HepG2 (cell line): Measurements from ENCODE around the gene C1RL. TPM values are rescaled to one million over a fixed set of nuclear protein-coding genes. Genes with fewer than 3 reads are reported as not detected.

Source experiments
- ATAC-seq: fragments of 200-7000 bp; cut with Tn5 transposase; 3 replicates; pipeline ENCODE4 v1.9.1; 2020; ENCODE audit warnings: mild to moderate bottlenecking, moderate library complexity
- BruUV-seq: library from RNA; stranded (reverse); fragments of 400-500 nt; replicated peaks from 2 replicates; lab custom pipeline; 2021; lab: Mats Ljungman, UMichigan
- CTCF ChIA-PET: fragments of 300-600 bp; formaldehyde crosslinking; extraction: SDS; loops from one replicate; lab custom pipeline; 2021; ENCODE audit warnings: low total read pairs, inconsistent platforms, low intra/inter-chr PET ratio; lab: Yijun Ruan, JAX
- POLR2A ChIA-PET: fragments of 350-600 bp; sonication (Branson Sonifier 250); formaldehyde crosslinking; loops from one replicate; lab custom pipeline; 2020; ENCODE audit warnings: antibody characterized with exemption, inconsistent platforms; lab: Yijun Ruan, JAX
- DNase-seq: peaks from one replicate; pipeline ENCODE4 v3.0.0-alpha.2; 2015; ENCODE audit warnings: low spot score
- FAIRE-seq: peaks from 3 replicates; lab custom pipeline; 2011; peaks lifted over from hg19 to GRCh38; lab: Jason Lieb, UNC
- H2AFZ ChIP-seq: one replicate; pipeline ENCODE4 v1.6.1; 2011; ENCODE audit warnings: low read length, inconsistent platforms
- H3K27ac ChIP-seq: fragments of 300-600 bp; 3 replicates; pipeline ENCODE4 v1.8.0; 2011; ENCODE audit warnings: mixed run types, mild to moderate bottlenecking, mixed read lengths, low read length, inconsistent platforms; ENCODE audit not compliant: insufficient read depth; ENCODE audit errors: extremely low read length
- H3K27me3 ChIP-seq, 2 experiments: fragments of 200-600 bp in 1 of 2; 2 replicates in 1 of 2; 3 replicates in 1 of 2; pipeline versions ENCODE4 v1.6.0 to v1.8.0; 2011; ENCODE audit warnings: low read length in 2 of 2, mild to moderate bottlenecking in 2 of 2, moderate library complexity in 2 of 2, inconsistent platforms in 1 of 2; ENCODE audit not compliant: insufficient read depth in 2 of 2, control insufficient read depth in 1 of 2
- H3K36me3 ChIP-seq, 2 experiments: fragments of 200-600 bp in 1 of 2; replicated peaks in 1 of 2; 2 replicates in 1 of 2; 3 replicates in 1 of 2; pipeline versions ENCODE4 v1.5.1 to v1.8.0; 2011; ENCODE audit warnings: low read length in 2 of 2, inconsistent platforms in 1 of 2; ENCODE audit not compliant: insufficient read depth in 2 of 2, control insufficient read depth in 1 of 2
- H3K4me1 ChIP-seq: 2 replicates; pipeline ENCODE4 v1.5.1; 2012; ENCODE audit warnings: low read length, inconsistent platforms; ENCODE audit not compliant: insufficient read depth
- H3K4me2 ChIP-seq: 2 replicates; pipeline ENCODE4 v1.6.0; 2011; ENCODE audit warnings: low read depth, low read length, inconsistent platforms
- H3K4me3 ChIP-seq, 3 experiments: fragments of 200-600 bp in 1 of 3; sonication (generic), shearing (Covaris generic) in 1 of 3; replicated peaks in 1 of 3; 2 replicates each; pipeline ENCODE4 v1.5.1; 2011 to 2016; ENCODE audit warnings: low read length in 3 of 3, inconsistent platforms in 2 of 3, low read depth in 2 of 3, mild to moderate bottlenecking in 2 of 3, control low read depth in 1 of 3, mixed read lengths in 1 of 3; ENCODE audit not compliant: insufficient read depth in 1 of 3
- H3K79me2 ChIP-seq: one replicate; pipeline ENCODE4 v1.6.1; 2011; ENCODE audit warnings: low read length, inconsistent platforms; ENCODE audit not compliant: insufficient read depth
- H3K9ac ChIP-seq: 2 replicates; pipeline ENCODE4 v1.6.0; 2011; ENCODE audit warnings: mild to moderate bottlenecking, low read depth, low read length, inconsistent platforms; ENCODE audit not compliant: insufficient read depth
- H3K9me3 ChIP-seq: 2 replicates; pipeline ENCODE4 v1.5.1; 2012; ENCODE audit warnings: mild to moderate bottlenecking, low read length
- H4K20me1 ChIP-seq: 2 replicates; pipeline ENCODE4 v1.6.0; 2011; ENCODE audit warnings: inconsistent platforms, mild to moderate bottlenecking, low read length, moderate library complexity; ENCODE audit not compliant: insufficient read depth
- AGO1 ChIP-seq: fragments of 200-400 bp; formaldehyde crosslinking; IDR thresholded peaks from 2 replicates; pipeline ENCODE4 v1.6.1; 2017; ENCODE audit warnings: mild to moderate bottlenecking, low read depth, low read length, moderate library complexity; ENCODE audit not compliant: poor library complexity, severe bottlenecking
- AGO2 ChIP-seq: fragments of 200-400 bp; formaldehyde crosslinking; optimal IDR thresholded peaks from 2 replicates; pipeline ENCODE3; 2017; ENCODE audit warnings: mild to moderate bottlenecking, low read depth, low read length, moderate library complexity
- ARID5B ChIP-seq: IDR thresholded peaks from 2 replicates; pipeline ENCODE4 v1.4.0; 2020; ENCODE audit warnings: mild to moderate bottlenecking, missing genetic modification reagents
- BORCS8-MEF2B ChIP-seq: sonication (generic); formaldehyde crosslinking; IDR thresholded peaks from 2 replicates; pipeline ENCODE4 v1.8.0; 2022; ENCODE audit warnings: mild to moderate bottlenecking, missing genetic modification reagents
- E2F5 ChIP-seq: sonication (generic); formaldehyde crosslinking; conservative IDR thresholded peaks from 2 replicates; pipeline ENCODE4 v1.4.0; 2020; ENCODE audit warnings: missing genetic modification reagents
- KLF15 ChIP-seq: sonication (generic); formaldehyde crosslinking; IDR thresholded peaks from 2 replicates; pipeline ENCODE4 v1.8.1; 2023; ENCODE audit warnings: borderline replicate concordance, mild to moderate bottlenecking, inconsistent platforms, missing genetic modification reagents, mixed read lengths
- MAFF ChIP-seq: IDR thresholded peaks from 2 replicates; pipeline ENCODE4 v1.6.1; 2011; ENCODE audit warnings: low read depth, low read length, improper control_type of control experiment
- SP1 ChIP-seq, 2 experiments: fragments of 450-650 bp in 1 of 2; sonication (generic) in 1 of 2; formaldehyde crosslinking in 1 of 2; IDR thresholded peaks; 2 replicates each; pipeline versions ENCODE4 v1.4.0 to v1.6.1; 2016 to 2020; ENCODE audit warnings: missing genetic modification reagents in 1 of 2
- TAF15 ChIP-seq: fragments of 200-400 bp; formaldehyde crosslinking; IDR thresholded peaks from one replicate; pipeline ENCODE4 v1.6.1; 2018; ENCODE audit warnings: mild to moderate bottlenecking, low read depth, low read length; ENCODE audit not compliant: poor library complexity, severe bottlenecking
- XBP1 ChIP-seq: sonication (generic); formaldehyde crosslinking; IDR thresholded peaks from 2 replicates; pipeline ENCODE4 v1.5.0; 2020; ENCODE audit warnings: missing genetic modification reagents
- ZNF33B ChIP-seq: sonication (generic); formaldehyde crosslinking; IDR thresholded peaks from 2 replicates; pipeline ENCODE4 v1.5.1; 2020; ENCODE audit warnings: mild to moderate bottlenecking, missing genetic modification reagents
- WGBS: methylation state at CpG from one replicate; pipeline ENCODE4 v1.1.6; 2017; ENCODE audit warnings: low lambda C conversion rate; 5-methylcytosine and 5-hydroxymethylcytosine counted together
- in situ Hi-C: cut with HindIII; loops from 2 replicates; pipeline ENCODE4 v1.10.0; 2017; ENCODE audit warnings: low pct_unique_long_range_greater_than_20kb; ENCODE audit not compliant: extremely low pct_ligation_motif_present
- intact Hi-C: fragments of 100-400 bp; cut with micrococcal nuclease; formaldehyde crosslinking; loops from one replicate; pipeline ENCODE4 v1.10.0; 2022; ENCODE audit not compliant: unreplicated experiment
- polyA plus RNA-seq, 8 experiments: library from polyadenylated mRNA; depleted of rRNA in 3 of 8; stranded (reverse) in 7 of 8; unstranded in 1 of 8; fragments of >200 nt; fragmentation: Illumina TruSeq in 4 of 8; extraction: Trizol in 4 of 8; gene quantifications; 2 replicates each; pipeline versions ENCODE4 v1.2.1 to v1.2.3, GENCODE V29; 2011 to 2016; ENCODE audit warnings: low read depth in 4 of 8, missing spikeins in 1 of 8, mixed read lengths in 1 of 8; ENCODE audit not compliant: insufficient read depth in 1 of 8
- total RNA-seq, 5 experiments: library from RNA; depleted of rRNA; stranded (reverse); fragments of >200 nt; fragmentation: Illumina TruSeq; extraction: Trizol; gene quantifications; 2 replicates each; pipeline ENCODE4 v1.2.3, GENCODE V29; 2016; ENCODE audit warnings: low read depth in 1 of 5

C1RL gene
- total and polyA plus RNA-seq, 2 of the 13 experiments (the other 11 are each of a cell fraction or from before 2014, with no cell fraction given) = 28.9 to 53.1 TPM

GRCh38 chr12:7069386-7069785 lies 39.6 kb downstream of the C1RL start (continued):
- no peak for TF ChIP-seq ARID5B (CRISPR knock-in tag)
- no peak for TF ChIP-seq ZNF33B (CRISPR knock-in tag)
- TF ChIP-seq, all 625 proteins: peak for 0

- H3K4me1 ChIP-seq = peaks cover 18% of the 10 kb centered on the region
- intact Hi-C loops = no loop called here
- WGBS = 71% methylated on average over 2 of the region's 2 CpGs
These were observed 40.0 kb downstream of the C1RL start for GRCh38 chr12:7068994-7069346.

More at GRCh38 chr12:7068994-7069346, 40.0 kb downstream of the C1RL start:
- TF ChIP-seq BORCS8-MEF2B (CRISPR knock-in tag) = no peak
- TF ChIP-seq SP1 (IDR thresholded peaks at IDR 0.05) = no peak
- no peak for TF ChIP-seq SP1 (CRISPR knock-in tag; IDR thresholded peaks at IDR 0.05)
- no peak for TF ChIP-seq AGO2
- no peak for TF ChIP-seq MAFF
- no peak for TF ChIP-seq KLF15
- no peak for TF ChIP-seq XBP1 (CRISPR knock-in tag)
- no peak for TF ChIP-seq TAF15
- no peak for TF ChIP-seq AGO1
- no peak for TF ChIP-seq E2F5 (CRISPR knock-in tag)
- ATAC-seq = no peak
- ChIA-PET POLR2A (interaction anchor here (0.6 to 1.4 kb wide), 2 partner anchors 10 to 39 kb away, joined by 3 to 4 read pairs; no protein-coding TSS in a partner anchor), CTCF (no interaction called here)
- H3K4me3 ChIP-seq = no peak overlapping the region
- H3K4me2 ChIP-seq = no peak overlapping the region
- no peak overlapping the region for H3K9ac ChIP-seq
- no peak for DNase-seq
- H4K20me1 ChIP-seq = no peaks in the 10 kb centered on the region
- in situ Hi-C loops = loop anchor here (10.0 kb wide), 1 partner anchor 46 kb away; no protein-coding TSS in a partner anchor
- no peaks in the 10 kb centered on the region for H3K27me3 ChIP-seq
- H3K27ac ChIP-seq = no peak overlapping the region
- H3K9me3 ChIP-seq = no peaks in the 10 kb centered on the region
- BruUV-seq = no TSS peak
- H3K79me2 ChIP-seq = no peaks in the 10 kb centered on the region
- H2AFZ ChIP-seq = no peak overlapping the region
- no peaks in the 10 kb centered on the region for H3K36me3 ChIP-seq
- no peak for FAIRE-seq
